ENCODE measurements around the gene CACNA2D2. TPM values are rescaled to one million over a fixed set of nuclear protein-coding genes. Genes with fewer than 3 reads are reported as not detected.

The CACNA2D2 gene
- total and polyA plus RNA-seq, 2 of the 8 experiments (the other 6 are each of a cell fraction or from before 2014, with no cell fraction given), result 14.1 to 25.0 TPM

GRCh38 chr3:50487181-50487580 is 16.3 kb downstream of the CACNA2D2 start:
- H4K91ac ChIP-seq (replicated peaks; ENCODE audit: insufficient read length, low read length), result no peak overlapping the region
- H2BK120ac ChIP-seq (replicated peaks; ENCODE audit: low read depth, low read length), result no peak overlapping the region
- H3K79me1 ChIP-seq (ENCODE audit: low read depth, low read length), result peaks cover 7% of the 10 kb centered on the region; the same call in 1 of the 2 replicates
- 0 out of 2 replicates have a peak overlapping the region, but pooled peaks have one; percentile 39 for H2BK12ac ChIP-seq (ENCODE audit: low read depth, low read length)
- H2BK15ac ChIP-seq (ENCODE audit: low read length), result no peak overlapping the region
- TF ChIP-seq YY1 (IDR thresholded peaks at IDR 0.05; ENCODE audit: low read depth, low read length) (no peak), SRF (IDR thresholded peaks at IDR 0.05; ENCODE audit: low read depth, low read length) (no peak), PHF8 (conservative IDR thresholded peaks at IDR 0.05; ENCODE audit: low read depth, low read length) (no peak), RXRA (IDR thresholded peaks at IDR 0.05; ENCODE audit: insufficient read depth, low read depth, low read length) (no peak), CHD1 (IDR thresholded peaks at IDR 0.05; ENCODE audit: low read depth, low read length) (no peak)
- TF ChIP-seq, protein P1, sequence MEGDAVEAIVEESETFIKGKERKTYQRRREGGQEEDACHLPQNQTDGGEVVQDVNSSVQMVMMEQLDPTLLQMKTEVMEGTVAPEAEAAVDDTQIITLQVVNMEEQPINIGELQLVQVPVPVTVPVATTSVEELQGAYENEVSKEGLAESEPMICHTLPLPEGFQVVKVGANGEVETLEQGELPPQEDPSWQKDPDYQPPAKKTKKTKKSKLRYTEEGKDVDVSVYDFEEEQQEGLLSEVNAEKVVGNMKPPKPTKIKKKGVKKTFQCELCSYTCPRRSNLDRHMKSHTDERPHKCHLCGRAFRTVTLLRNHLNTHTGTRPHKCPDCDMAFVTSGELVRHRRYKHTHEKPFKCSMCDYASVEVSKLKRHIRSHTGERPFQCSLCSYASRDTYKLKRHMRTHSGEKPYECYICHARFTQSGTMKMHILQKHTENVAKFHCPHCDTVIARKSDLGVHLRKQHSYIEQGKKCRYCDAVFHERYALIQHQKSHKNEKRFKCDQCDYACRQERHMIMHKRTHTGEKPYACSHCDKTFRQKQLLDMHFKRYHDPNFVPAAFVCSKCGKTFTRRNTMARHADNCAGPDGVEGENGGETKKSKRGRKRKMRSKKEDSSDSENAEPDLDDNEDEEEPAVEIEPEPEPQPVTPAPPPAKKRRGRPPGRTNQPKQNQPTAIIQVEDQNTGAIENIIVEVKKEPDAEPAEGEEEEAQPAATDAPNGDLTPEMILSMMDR (IDR thresholded peaks at IDR 0.05; ENCODE audit: control extremely low read depth in 1 of 3, insufficient read depth in 1 of 3, low read depth in 1 of 3, low read length in 3 of 3), result peak in 1 of 3 experiments; percentile 46; a peak in 1 of 4 replicates
- 0 out of 2 replicates have a peak overlapping the region, but pooled peaks have one; percentile 52 for H2BK5ac ChIP-seq (ENCODE audit: low read depth, low read length)
- no peak overlapping the region for H4K5ac ChIP-seq (ENCODE audit: insufficient read length, low read depth, low read length)
- peaks cover 3 to 13% of the 10 kb centered on the region in 2 experiments for H4K20me1 ChIP-seq (replicated peaks in 1 of 2; ENCODE audit: control insufficient read depth in 1 of 2, insufficient read depth in 2 of 2, low read length in 2 of 2)
- no peak overlapping the region for H3K4me3 ChIP-seq (ENCODE audit: extremely low read depth in 1 of 4, insufficient read depth in 2 of 4, low read depth in 3 of 4, low read length in 4 of 4)
- no peak overlapping the region for H3K14ac ChIP-seq (ENCODE audit: insufficient read length)
- peaks cover 3 to 28% (median 10%) of the 10 kb centered on the region in 4 experiments; a peak in 6 of 7 replicates for H3K4me1 ChIP-seq (replicated peaks in 1 of 4; ENCODE audit: control insufficient read depth in 3 of 4, insufficient read depth in 4 of 4, low read length in 3 of 4)
- H3K27ac ChIP-seq (ENCODE audit: low read depth, low read length), result no peak overlapping the region
- H3K23ac ChIP-seq (ENCODE audit: insufficient read length), result no peak overlapping the region
- 90% methylated on average over 6 of the region's 6 CpGs; no CpG with 5 or more reads in 1 of the 2 experiments for WGBS, 2 experiments (ENCODE audit: extremely low coverage in 1 of 2, insufficient coverage in 1 of 2, insufficient read length in 1 of 2, insufficient replicate concordance in 2 of 2, low coverage in 1 of 2, low lambda C conversion rate in 2 of 2, missing lambda C conversion rate in 1 of 2)
- H3K4me2 ChIP-seq (ENCODE audit: insufficient read depth in 1 of 2, low read depth in 2 of 2, low read length in 2 of 2), result no peak overlapping the region
- H3K27me3 ChIP-seq (replicated peaks in 1 of 4; ENCODE audit: control insufficient read depth in 3 of 4, extremely low read depth in 1 of 4, insufficient read depth in 3 of 4, low read length in 3 of 4), result no peaks in the 10 kb centered on the region; a peak in 1 of 7 replicates
- peaks cover 0 to 2% of the 10 kb centered on the region in 2 experiments; a peak in 2 of 4 replicates for H3K79me2 ChIP-seq (ENCODE audit: control insufficient read depth in 1 of 2, insufficient read depth in 2 of 2, low read length in 2 of 2)
- H3K23me2 ChIP-seq (ENCODE audit: low read depth, low read length), result no peaks in the 10 kb centered on the region
- DNase-seq (ENCODE audit: low read depth in 1 of 2, low spot score in 2 of 2) (no peak), FAIRE-seq (no peak)
- H3K56ac ChIP-seq (replicated peaks; ENCODE audit: insufficient read length, low read depth, low read length), result no peak overlapping the region
- POLR2A ChIA-PET (ENCODE audit: partially characterized antibody), result interaction anchor here (1.0 kb wide), 3 partner anchors 9 to 15 kb away, joined by 3 to 4 read pairs (median 3); no protein-coding TSS in a partner anchor
- H3K4ac ChIP-seq (replicated peaks; ENCODE audit: insufficient read length, low read depth, low read length), result no peak overlapping the region
- CTCF ChIA-PET (ENCODE audit: partially characterized antibody), result interaction anchor here (0.9 to 3.5 kb wide), 22 partner anchors 8 to 126 kb away, joined by 3 to 18 read pairs (median 5); no protein-coding TSS in a partner anchor
- no peak overlapping the region for H2AFZ ChIP-seq (ENCODE audit: low read length)
- H3K18ac ChIP-seq (ENCODE audit: extremely low read depth, low read length), result peak overlapping the region; percentile 19; the same call in 1 of the 2 replicates
- H2BK20ac ChIP-seq (ENCODE audit: low read length), result no peak overlapping the region
- 0 out of 2 replicates have a peak overlapping the region, but pooled peaks have one; percentile 16 for H4K8ac ChIP-seq (ENCODE audit: extremely low read depth, insufficient read depth, low read length)
- H3K9me3 ChIP-seq (ENCODE audit: insufficient read depth in 2 of 2, low read depth in 1 of 2, low read length in 1 of 2), result no peaks in the 10 kb centered on the region
- H2AK5ac ChIP-seq (ENCODE audit: low read depth, low read length), result no peak overlapping the region; the same call in 1 of the 2 replicates
- no peaks in the 10 kb centered on the region for H3K36me3 ChIP-seq (ENCODE audit: control insufficient read depth in 2 of 4, insufficient read depth in 4 of 4, low read length in 3 of 4)
- no peak overlapping the region for H3K9ac ChIP-seq (replicated peaks in 1 of 4; ENCODE audit: extremely low read depth in 1 of 4, low read depth in 3 of 4, low read length in 3 of 4)

Data from H1 (cell line).